RWPE1 (cell line): Measurements from ENCODE around the gene DAPK3.
A peak's percentile ranks its signal among the peaks of the same experiment; 100 is the strongest.

Experiments
- CTCF ChIA-PET: fragments of 350-600 bp; sonication (Branson Sonifier 250); formaldehyde crosslinking; extraction: SDS; loops from one replicate; lab custom pipeline; 2021; lab: Yijun Ruan, JAX
- POLR2A ChIA-PET: fragments of 400-600 bp; formaldehyde crosslinking; extraction: SDS; loops from one replicate; lab custom pipeline; 2020; ENCODE audit warnings: antibody characterized with exemption; ENCODE audit not compliant: low non-redundant PET; lab: Yijun Ruan, JAX
- DNase-seq: peaks from one replicate; pipeline ENCODE4 v3.0.0; 2012; ENCODE audit warnings: low spot score
- H3K27ac ChIP-seq: fragments of 450-650 bp; 2 replicates; pipeline ENCODE4 v1.5.1; 2017
- CTCF ChIP-seq: fragments of 450-650 bp; conservative IDR thresholded peaks from 2 replicates; pipeline ENCODE4 v1.5.1; 2017; ENCODE audit warnings: low read depth, mild to moderate bottlenecking

DAPK3 gene

GRCh38 chr19:3977242-3978143 is 6.6 kb upstream of the DAPK3 start:
- POLR2A ChIA-PET, result no interaction called here
- no peak for DNase-seq
- CTCF ChIA-PET, result interaction anchor here (0.6 to 1.4 kb wide), 2 partner anchors 8 to 11 kb away, joined by 3 read pairs; no protein-coding TSS in a partner anchor
- peak overlapping the region; percentile 87 for H3K27ac ChIP-seq
- TF ChIP-seq CTCF, result no peak

- TF ChIP-seq CTCF, result no peak
- ChIA-PET CTCF (no interaction called here), POLR2A (no interaction called here)
- H3K27ac ChIP-seq, result peak overlapping the region; percentile 87
- DNase-seq, result no peak
Measured at GRCh38 chr19:3976495-3977241, 5.8 kb upstream of the DAPK3 start.

GRCh38 chr19:3975637-3976087 is 4.8 kb upstream of the DAPK3 start:
- no peak for DNase-seq
- peak overlapping the region; percentile 87 for H3K27ac ChIP-seq
- no peak for TF ChIP-seq CTCF
- ChIA-PET CTCF (no interaction called here), POLR2A (no interaction called here)

- POLR2A ChIA-PET, result no interaction called here
- H3K27ac ChIP-seq, result peak overlapping the region; percentile 87
- CTCF ChIA-PET, result interaction anchor here (0.7 kb wide), 1 partner anchor 396 kb away, joined by 3 read pairs; no protein-coding TSS in a partner anchor
- no peak for TF ChIP-seq CTCF
- no peak for DNase-seq
Measured at GRCh38 chr19:3975144-3975543, 4.2 kb upstream of the DAPK3 start.

GRCh38 chr19:3970313-3970807 is 539 bp downstream of the DAPK3 start:
- ChIA-PET POLR2A (interaction anchor here (3.7 kb wide), 1 partner anchor 14 kb away, joined by 15 read pairs; the partner anchor contains the start of gene EEF2), CTCF (no interaction called here)
- TF ChIP-seq CTCF, result no peak
- DNase-seq, result no peak
- peak overlapping the region; percentile 92 for H3K27ac ChIP-seq
